NCI-H1048 (cell line): ENCODE results near the gene OR2L2.
"Not testable (repeated sequence)": the region's sequence is repeated elsewhere in the genome, so short reads cannot be mapped to it uniquely, and the experiment has no call there.

ENCODE experiments used
- DNase-seq: peaks from one replicate; lab custom pipeline; 2025; lab: John Stamatoyannopoulos, UW

Gene OR2L2, protein sequence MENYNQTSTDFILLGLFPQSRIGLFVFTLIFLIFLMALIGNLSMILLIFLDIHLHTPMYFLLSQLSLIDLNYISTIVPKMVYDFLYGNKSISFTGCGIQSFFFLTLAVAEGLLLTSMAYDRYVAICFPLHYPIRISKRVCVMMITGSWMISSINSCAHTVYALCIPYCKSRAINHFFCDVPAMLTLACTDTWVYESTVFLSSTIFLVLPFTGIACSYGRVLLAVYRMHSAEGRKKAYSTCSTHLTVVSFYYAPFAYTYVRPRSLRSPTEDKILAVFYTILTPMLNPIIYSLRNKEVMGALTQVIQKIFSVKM

DNA sequence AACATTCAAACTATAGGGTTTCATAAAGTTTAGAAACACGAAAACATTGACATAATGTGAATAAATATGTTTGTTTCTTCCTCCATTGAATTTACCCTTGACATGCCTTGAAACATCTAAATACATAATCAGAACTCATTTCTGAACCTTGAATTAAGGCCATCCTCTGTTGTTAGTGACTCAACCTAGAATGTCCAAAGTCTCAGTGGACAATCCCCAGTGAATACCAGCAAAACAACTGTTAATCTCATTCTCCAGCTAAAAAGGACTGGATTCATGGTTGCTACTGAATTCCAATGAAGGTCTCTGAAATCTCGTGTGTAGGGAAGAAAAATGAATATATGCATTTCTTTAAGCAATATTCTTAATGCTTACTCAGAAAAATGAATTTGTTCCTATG, at the start of gene OR2L2:
OR2L2 (plus strand) TSS at position 301 of the 400 bp plus-strand sequence. CDS start 8,198 bp downstream, outside the sequence.
- no peak for DNase-seq

DNA sequence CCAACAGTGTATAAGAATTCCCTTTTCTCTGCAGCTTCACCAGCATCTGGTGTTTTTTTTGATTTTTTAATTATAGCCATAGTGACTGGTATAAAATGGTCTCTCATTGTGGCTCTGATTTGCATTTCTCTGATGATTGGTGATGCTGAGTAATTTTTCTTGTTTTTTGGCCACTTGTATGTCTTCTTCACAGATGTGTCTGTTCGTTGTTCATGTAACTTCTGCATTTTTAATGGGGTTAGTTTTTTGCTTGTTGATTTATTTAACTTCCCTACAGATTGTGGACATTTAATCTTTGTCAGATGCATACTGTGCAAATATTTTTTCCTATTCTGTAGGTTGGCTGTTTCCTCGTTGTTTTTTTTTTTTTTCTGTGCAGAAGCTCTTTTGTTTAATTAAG, 36.9 kb upstream of the OR2L2 start:
- no peak for DNase-seq

DNA sequence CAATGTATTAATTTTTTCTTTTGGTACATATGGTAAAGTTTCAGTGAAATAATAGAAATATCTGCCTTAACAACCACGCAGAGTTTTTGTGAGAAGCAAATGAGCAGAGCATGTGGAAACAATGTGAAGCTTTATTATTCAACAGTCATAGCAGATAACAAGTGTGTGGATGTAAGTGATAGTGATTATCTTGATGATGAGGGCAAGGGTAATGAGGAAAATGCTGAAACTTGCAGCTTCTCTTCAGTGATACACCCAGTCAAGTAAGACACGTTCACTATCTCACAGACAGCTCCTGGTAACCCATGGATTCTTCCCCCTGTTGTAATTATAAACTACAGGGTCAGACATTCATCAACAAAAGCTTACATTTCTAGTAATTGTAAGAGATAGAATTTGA, 31.1 kb upstream of the OR2L2 start:
- DNase-seq: no peak

DNA sequence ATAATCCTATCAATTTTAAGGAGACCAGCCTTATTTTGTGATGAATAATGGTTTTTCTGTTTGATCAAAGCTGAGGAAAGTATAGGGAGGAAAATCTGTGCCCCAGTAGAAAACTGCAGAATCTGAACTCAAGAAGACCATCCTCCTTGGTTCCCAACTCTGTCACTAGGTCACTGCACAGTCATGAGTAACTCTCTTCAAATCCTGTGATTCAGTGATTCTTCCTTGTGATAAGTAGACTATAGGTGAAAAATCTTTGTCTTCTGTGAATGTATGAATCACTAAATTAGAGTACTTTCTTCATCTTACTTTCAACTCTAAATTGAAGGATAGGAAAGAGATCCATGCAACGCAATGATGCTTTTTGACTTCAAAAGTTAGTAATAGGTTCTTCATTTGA, 29.7 kb upstream of the OR2L2 start:
- DNase-seq: no peak

DNA sequence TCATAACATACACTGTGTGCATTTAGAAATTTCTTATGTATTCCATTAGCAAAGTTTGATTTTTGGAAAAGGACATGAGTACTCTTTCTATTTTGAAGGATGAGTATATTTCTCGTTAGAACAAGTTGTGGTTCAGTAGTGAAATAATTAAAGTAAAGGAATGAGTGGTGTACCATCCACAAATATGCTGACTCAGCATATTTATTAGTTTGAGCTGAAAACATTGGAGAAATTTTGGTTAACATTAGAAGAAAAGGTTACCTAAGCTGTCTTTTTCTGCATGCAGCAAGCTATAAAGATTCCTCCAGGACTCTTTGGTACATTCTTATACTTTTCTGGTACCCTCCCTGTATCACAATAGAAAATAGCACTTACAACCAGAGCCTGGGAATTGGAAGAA, 22.1 kb upstream of the OR2L2 start:
- DNase-seq: no peak

DNA sequence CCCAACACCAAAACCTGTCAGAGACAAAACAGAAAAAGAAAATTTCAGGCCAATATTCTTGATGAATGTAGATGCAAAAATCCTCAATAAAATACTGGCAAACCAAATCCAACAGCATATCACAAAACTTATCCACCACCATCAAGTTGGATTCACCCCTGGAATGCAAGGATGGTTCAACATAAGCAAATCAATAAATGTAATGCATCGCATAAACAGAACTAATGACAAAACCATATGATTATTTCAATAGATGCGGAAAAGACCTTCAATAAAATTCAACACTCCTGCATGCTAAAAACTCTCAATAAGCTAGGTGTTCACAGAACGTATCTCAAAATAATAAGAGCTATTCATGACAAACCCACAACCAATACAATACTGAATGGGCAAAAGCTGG, 20.2 kb upstream of the OR2L2 start:
- no peak for DNase-seq

DNA sequence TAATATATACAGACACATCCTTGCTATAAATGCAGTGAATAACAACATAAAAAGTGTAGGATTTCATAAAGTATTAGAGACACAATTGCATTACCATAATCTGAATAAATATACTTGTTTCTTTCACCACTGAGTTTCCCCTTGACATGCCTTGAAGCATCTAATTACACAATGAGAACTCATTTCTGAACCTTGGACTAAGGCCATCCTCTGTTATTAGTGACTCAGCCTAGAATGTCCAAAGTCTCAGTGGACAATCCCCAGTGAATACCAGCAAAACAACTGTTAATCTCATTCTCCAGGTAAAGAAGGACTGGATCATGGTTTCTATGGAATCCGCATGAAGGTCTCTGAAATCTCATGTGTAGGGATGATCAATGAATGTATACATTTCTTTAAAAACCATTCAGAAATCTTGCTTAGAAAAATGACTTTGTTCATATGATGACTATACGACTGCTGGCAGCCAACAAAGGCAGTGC, 16.6 kb upstream of the OR2L2 start, which contains the start of gene OR2L5:
OR2L5 (plus strand) TSS at position 432 of the 482 bp plus-strand sequence. CDS start 8,288 bp downstream, outside the sequence.
- no peak for DNase-seq

DNA sequence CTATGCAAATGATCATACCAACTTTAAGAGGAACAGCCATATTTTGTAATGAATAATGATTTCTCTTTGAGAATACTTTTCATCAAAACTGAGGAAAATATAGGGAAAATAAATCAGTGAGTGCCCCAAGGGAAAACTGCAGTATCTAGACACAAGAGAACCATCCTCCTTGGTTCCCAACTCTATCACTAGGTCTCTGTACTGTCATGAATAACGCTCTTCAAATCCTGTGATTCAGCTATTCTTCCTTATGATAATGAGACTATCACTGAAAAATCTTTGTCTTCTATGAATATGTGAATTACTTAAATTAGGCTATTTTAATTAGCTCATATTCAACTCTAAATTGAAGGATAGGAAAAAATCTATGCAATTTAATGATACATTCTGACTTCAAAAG, 14.1 kb upstream of the OR2L2 start:
- no peak for DNase-seq

DNA sequence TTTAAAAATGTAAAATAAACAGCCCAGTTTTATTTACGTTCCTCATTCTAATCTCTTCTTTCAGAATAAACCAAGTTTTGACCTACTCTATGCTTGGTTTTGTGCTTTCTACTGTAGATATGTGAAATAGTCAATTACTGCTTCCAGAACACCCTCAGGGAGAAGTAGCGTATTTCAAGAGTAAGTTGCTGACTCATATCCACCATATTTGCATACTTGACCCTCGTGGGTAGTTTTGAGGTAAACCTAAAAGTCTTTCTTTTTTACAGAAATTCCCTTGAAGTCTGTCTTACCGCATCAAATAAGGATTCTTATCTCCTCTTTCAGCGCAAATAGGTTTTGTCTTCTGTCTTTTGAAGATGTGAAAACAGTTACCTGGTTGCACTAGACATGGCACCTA, 15.3 kb downstream of the OR2L2 start:
- no peak for DNase-seq

DNA sequence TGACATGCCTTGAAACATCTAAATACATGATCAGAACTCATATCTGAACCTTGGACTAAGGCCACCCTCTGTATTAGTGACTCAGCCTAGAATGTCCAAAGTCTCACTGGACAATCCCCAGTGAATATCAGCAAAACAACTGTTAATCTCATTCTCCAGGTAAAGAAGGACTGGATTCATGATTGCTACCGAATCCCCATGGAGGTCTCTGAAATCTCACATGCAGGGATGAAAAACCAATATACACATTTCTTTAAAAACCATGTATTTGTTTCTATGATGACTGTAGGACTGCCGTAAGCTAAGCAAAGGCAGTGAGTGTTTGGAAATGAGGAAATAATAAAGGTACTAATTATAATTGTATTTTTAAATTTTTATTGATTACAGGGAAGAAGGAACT, 16.7 kb downstream of the OR2L2 start, which contains the start of gene OR2L3:
OR2L3 (plus strand) TSS at position 301 of the 400 bp plus-strand sequence. CDS start 13,846 bp downstream, outside the sequence.
- no peak for DNase-seq

DNA sequence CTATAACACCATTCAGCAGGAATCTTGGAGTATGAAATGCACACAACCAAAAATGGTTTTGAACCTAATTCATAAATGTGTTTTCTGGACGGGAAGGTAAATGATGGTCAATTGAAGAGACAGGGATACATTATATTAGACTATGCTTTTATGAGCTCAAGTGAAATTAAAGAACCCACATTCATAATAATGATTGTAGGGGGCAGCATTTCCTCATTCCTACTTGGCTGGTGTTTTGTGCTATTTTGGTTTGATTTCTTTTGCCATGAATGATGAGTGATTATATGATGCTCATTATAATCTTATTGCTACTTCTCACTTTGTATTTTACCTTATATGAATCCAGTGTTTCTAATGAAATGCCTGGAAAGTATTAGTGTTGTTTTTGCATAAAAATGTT, 17.1 kb downstream of the OR2L2 start:
- DNase-seq: no peak

DNA sequence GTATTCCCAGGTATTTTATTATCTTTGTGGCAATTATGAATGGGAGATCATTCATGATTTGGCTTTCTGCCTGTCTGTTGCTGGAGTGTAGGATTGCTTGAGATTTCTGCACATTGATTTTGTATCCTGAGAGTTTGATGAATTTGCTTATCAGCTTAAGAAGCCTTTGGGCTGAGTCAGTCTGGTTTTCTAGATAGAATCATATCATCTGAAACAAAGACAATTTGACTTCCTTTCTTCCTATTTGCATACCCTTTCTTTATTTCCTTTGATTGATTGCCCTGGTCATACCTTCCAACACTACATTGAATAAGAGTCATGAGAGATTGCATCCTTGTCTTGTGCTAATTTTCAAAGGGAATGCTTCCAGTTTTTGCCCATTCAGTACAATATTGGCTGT, 24.8 kb downstream of the OR2L2 start:
- no peak for DNase-seq

DNA sequence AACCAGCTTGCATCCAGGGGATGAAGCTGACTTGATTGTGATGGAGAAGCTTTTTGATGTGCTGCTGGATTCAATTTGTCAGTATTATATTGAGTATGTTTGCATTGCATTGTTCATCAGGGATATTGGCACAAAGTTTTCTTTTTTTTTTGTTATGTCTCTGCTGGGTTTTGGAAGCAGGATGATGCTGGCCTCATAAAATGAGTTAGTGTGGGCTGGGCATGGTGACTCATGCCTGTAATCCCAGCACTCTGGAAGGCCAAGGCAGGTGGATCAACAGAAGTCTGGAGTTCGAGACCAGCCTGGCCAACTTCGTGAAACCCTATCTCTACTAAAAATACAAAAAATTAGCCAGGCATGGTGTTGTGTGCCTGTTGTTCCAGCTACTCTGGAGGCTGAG, 25.4 kb downstream of the OR2L2 start:
- no peak for DNase-seq

DNA sequence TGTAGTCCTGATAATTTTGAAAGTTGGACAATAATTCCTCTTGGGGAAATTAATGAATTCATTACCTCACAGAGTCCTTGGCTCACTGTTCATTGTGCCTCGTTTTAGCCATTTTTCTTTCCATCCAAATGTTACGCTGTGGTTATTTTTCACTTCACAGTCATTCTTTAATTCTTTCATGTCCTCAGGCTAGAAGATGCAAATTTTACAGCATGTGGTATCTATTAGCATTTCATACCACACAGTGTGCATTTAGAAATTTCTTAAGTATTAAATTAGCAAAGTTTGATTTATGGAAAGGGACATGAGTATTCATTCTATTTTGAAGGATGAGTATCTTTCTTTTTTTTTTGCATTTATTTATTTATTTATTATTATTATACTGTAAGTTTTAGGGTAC, 35.2 kb downstream of the OR2L2 start:
- peak; percentile 76 for DNase-seq

DNA sequence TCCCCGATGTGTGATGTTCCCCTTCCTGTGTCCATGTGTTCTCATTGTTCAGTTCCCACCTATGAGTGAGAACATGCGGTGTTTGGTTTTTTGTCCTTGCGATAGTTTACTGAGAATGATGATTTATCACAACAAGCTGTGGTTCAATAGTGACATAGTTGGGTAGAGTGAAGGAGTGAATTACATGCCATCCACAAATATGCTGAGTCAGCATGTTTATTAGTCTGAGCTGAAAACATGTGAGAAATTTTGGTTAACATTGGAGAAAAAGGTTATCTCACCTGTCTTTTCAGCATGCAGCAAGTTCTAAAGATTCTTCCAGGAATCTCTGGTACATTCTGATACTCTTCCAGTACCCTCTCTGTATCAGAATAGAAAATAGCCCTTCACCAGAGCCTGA, 35.7 kb downstream of the OR2L2 start:
- DNase-seq: no peak

DNA sequence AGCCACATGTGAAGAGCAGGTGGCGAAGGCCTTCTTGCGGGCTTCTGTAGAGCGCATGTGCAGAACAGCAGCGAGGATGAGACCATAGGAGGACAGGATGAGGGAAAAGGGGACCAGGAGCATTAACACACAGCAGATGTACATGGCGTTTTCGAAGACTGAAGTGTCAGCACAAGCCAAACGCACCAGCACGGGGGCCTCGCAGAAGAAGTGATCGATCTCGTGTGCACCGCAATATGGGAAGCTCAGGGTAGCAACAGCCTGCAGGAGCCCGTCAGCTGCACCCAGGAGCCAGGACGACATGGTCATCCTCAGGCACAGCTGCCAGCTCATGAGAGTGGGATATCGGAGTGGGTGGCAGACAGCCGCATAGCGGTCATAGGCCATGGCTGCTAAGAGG, 54.0 kb downstream of the OR2L2 start:
- DNase-seq: not testable (repeated sequence)
